ENCODE results near the gene COL24A1.

GRCh38 chr1:86114236-86114635 is 42.3 kb downstream of the COL24A1 start:
- TF ChIP-seq CTCF (IDR thresholded peaks at IDR 0.05) (no peak), POLR2A (IDR thresholded peaks at IDR 0.05) (no peak)
